Measurements from ENCODE around the gene CUL1.

The CUL1 gene

DNA sequence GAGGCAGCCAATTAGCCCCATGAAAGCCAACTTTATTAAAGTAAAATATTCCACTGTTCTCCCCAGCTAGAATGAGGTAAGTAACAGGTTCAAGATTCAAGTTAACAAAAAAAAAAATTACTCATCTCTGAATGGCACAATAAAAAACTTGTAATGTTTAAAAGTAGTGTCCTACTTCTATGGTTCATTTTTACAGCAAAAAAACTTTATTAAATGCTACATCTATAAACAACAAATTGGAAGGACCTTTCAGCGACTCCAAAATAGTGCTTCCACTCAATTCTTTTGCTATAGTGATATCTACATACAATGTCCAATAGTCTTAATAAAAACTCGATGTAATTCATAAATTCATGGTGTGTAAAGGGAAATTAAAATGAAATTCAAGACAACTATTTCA, 126.2 kb downstream of the CUL1 start:
- no peak overlapping the region for H3K4me3 ChIP-seq (ENCODE audit: low read depth, low read length)
- DNase-seq (ENCODE audit: low read depth), result no peak

DNA sequence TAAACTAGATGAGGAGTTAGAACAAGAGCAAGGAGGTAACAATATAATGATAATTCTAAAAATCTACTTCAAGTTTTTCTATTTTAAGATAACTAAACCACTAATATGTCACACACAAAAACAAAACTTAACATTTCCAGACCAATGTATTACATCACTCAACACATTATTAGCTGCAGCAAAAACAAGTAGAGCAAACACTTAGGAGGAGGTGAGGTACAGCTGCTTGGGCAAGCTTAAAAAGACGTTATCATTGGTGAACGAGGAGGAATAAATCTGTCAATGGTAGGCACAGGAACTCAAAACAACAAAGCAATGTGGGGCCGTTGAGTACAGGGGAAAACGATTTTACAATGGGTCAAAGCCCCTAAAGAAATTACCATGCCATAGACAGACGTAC, 126.6 kb downstream of the CUL1 start:
- no peak overlapping the region for H3K4me3 ChIP-seq (ENCODE audit: low read depth, low read length)
- no peak for DNase-seq (ENCODE audit: low read depth)

DNA sequence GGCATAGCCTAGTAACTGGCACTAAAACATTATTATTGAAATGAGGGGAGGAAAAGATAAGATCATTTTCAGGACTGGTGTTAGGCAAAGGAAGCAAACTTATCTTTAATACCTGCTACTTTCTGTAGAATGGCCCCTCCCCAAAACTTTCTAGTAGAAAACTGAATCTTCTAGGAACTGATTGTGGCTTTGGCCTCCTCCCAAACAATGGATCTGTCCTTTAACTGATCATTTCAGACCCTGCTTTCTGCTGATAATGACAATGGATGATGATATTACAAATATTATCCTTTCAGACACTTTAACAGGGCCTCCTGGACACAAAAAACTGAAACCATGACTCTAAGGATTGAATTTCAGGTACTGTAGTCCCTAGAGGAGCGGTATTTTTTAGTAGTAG, 130.3 kb downstream of the CUL1 start:
- H3K4me3 ChIP-seq (ENCODE audit: low read depth, low read length), result no peak overlapping the region
- no peak for DNase-seq (ENCODE audit: low read depth)

DNA sequence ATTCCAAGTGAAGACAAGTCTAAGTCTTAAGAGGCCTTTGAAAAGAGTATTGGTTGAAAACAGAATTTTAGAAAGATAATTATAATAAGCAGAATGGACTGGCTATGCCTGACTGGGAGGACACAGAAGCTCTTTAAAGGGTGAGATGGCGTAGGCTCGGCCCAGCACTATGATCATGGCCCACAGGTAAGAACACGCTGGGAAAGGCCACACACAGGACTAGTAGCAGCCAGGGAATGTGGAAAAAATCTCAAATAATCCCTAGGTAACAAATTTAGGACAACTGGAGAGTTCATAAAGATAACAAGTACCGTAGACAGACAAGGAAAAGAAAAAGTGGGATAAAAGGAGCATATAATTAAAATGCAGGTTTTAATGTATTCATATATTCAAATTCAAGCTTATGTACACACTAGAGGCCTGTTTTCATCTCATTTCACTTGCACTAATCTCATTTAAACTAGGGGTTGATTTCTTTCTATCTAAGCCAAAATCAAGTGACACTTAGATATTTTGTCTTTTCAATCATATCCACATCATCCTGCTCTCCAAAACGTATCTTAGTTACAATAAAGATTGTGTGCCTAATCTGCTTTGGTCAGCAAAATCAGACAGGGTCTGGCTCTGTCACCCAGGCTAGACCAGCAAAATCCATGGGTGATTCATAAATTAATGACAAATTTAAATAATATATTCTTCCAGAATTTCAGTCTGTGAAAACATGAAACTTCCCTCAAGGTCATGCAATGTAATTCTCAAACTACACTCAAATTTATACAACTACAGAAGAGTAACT, 132.4 kb downstream of the CUL1 start:
- no peak overlapping the region for H3K4me3 ChIP-seq (ENCODE audit: low read depth, low read length)

DNA sequence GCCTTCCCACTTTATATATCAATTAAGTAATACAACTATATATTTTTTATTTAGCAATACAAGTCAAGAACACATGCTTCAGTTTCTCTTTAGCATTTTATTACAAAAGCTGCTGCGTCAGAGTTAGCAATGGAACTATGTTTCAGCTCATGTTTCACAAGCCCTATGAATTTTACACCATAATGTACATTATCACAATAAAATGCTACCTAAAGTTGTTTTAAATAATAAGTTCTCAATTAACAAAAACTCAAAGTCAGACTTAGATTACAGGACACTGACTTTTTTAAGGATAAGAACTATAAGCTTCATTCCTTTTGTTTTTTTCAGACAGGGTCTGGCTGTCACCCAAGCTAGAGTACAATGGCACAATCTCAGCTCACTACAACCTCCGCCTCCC, 133.1 kb downstream of the CUL1 start:
- no peak overlapping the region for H3K4me3 ChIP-seq (ENCODE audit: low read depth, low read length)
- no peak for DNase-seq (ENCODE audit: low read depth)

More for the DNA sequence above, 132.4 kb downstream of the CUL1 start:
- DNase-seq (ENCODE audit: low read depth), result no peak

DNA sequence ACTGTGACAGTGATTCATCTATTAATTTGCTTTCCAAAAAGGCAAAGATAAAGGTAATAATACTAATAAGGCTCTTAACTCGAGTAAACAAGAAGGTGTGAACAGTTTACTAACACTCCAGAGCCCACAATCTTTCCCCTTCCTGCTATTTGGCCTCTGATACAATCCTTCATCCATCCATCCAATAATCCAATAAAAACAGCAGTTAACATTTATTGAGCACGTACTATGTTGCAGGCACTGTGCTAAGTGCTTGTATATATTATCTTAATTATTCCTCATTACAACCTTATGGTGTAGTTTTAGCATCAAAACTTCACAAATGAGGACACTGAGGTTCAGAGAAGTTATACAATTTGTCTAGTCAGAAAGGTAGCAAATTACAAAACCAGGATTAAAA, 135.9 kb downstream of the CUL1 start:
- DNase-seq (ENCODE audit: low read depth), result no peak

DNA sequence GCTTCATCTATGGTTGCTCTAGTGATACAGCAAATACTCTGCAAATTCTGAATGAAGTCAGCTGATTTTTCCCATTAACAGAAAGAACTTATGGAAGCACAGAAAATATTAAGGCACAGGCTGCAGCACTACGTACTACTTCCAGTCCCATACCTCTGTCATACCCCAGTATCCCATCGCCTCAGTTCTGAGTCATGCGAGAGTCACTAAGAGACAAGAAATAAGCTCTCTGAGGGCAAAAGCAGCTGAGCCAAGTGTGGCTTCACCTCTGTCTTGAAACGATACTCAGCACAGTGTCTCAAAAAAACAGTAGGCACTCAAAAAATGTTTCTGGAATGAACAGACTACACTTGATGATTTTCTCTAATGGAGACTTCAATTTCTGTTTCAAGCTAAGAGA, 137.2 kb downstream of the CUL1 start:
- no peak overlapping the region for H3K4me3 ChIP-seq (ENCODE audit: low read depth, low read length)
- no peak for DNase-seq (ENCODE audit: low read depth)

More for the DNA sequence above, 135.9 kb downstream of the CUL1 start:
- H3K4me3 ChIP-seq (ENCODE audit: low read depth, low read length), result no peak overlapping the region

DNA sequence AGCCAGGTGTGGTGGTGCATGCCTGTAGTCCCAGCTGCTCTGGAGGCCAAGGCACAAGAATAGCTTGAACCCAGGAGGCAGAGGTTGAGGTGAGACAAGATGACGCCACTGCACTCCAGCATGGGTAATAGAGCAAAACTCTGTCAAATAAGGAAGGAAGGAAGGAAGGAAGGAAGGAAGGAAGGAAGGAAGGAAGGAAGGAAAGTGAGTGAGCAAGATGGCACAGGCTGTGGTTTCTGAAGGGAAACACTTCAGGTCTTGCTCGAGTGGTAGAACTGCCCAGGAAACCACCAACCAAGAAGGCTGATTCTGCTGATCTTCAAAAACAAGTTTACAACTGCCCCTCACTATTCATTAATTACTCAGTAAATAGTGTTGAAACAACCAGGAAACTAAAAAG, 140.2 kb downstream of the CUL1 start:
- DNase-seq (ENCODE audit: low read depth), result no peak
- no peak overlapping the region for H3K4me3 ChIP-seq (ENCODE audit: low read depth, low read length)

DNA sequence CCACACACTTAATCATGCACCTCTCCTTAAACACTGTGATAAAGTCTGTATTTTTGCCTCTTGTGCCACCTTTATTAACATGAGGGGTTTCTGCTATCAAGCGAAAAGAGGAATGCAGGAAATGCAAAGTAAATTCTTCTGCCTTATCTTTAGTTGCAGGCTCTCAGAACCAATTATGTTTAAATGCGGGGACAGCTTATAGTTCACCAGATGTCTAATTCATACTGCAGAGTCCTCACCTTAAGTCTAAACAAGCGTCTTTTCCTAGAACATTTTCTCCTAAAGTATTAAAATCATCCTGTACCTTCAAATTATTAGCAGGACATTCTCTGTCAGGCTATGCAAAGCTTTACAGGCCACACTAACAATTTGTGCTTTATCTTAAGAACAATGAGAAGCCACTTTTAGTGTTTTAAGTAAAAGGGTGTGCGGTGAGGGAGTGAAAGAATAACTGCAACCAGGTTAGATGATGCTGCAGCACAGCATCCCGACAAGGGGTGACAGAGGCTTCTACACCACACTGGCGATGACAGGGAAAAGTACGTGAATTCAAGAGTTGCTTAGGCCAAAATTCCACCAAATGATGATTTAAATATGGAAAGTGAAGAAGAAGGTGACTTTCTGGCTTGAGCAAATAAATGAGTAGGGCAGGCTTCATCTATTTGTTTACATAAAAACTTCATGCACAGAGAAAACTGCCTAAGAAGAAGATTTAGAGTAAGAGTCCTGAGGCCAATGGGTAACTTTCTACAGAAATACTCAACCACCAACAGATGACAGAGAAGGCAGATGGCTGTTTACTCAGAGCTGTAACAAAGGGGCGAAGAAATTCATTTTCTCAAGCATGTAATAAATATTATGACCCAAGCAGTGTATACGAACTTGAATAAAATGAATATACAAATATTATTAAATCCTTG, 149.4 kb downstream of the CUL1 start:
- no peak for DNase-seq (ENCODE audit: low read depth)
- no peak overlapping the region for H3K4me3 ChIP-seq (ENCODE audit: low read depth, low read length)

DNA sequence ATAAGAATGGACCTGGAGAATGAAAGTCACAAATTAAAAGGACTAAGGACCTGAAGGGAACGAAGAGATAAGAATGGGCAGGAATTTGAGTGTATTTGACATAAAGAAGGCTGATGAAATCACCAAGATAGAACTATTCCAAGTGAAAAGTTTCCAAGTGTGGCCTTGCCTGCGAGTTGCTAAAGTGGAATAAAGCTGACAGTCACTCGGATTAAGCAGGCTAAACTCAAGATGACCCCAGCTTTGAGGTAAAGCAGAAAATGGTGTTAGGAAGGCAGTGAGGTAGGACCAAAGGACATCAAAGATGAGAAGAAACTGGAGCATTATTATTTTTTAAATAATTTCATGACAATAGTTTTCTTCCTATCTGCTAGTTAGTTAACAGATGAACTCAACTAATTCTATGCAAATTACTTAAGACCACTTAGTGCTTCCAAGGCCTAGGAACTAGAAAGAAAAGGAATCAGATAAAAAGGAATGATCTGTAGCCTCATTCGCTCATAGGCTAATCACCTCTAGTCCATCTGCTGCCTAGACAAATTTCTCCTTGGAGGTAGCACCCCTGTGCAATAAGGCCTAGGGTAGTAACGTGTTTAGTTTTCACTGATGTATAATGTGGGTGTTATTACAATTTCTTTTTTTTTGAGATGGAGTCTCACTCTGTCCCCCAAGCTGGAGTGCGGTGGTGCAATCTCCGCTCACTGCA, 150.8 kb downstream of the CUL1 start:
- no peak for DNase-seq (ENCODE audit: low read depth)
- no peak overlapping the region for H3K4me3 ChIP-seq (ENCODE audit: low read depth, low read length)

DNA sequence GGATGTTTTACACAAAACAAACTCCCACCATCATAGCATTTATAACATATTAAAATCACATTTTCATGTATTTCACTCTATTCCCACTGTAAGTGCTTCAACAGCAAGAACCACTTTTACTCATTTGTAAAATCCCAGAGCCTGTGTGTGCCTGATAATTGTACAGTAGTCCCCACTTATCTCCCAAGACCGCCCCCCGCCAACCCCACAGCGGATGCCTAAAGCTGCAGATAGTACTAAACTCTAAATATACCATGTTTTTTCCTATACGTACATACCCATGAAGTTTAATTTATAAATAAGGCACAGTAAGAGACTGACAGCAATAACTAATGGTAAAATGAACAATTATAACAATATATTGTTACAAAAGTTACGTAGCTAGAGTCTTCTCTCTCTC, 151.9 kb downstream of the CUL1 start:
- DNase-seq (ENCODE audit: low read depth), result no peak

More for the DNA sequence above, 151.9 kb downstream of the CUL1 start:
- H3K4me3 ChIP-seq (ENCODE audit: low read depth, low read length), result no peak overlapping the region

All from skeletal muscle cell (primary cell).